Esophagus muscularis mucosa (tissue), 4 donors: Measurements from ENCODE around the gene SMIM35. TPM values are rescaled to one million over a fixed set of nuclear protein-coding genes. Genes with fewer than 3 reads are reported as not detected.

Experiments
- DNase-seq: peaks from one replicate; pipeline ENCODE4 v3.0.0-alpha.2; 2017; ENCODE audit errors: extremely low spot score
- H3K27ac ChIP-seq, 4 donors: fragments of 200-600 bp; sonication (generic); replicated peaks in 1 of 4; 1 replicate in 3 of 4; 2 replicates in 1 of 4; pipeline ENCODE4 v1.5.1; 2016 to 2019; ENCODE audit warnings: mild to moderate bottlenecking in 1 of 4
- H3K27me3 ChIP-seq, 4 donors: fragments of 200-600 bp; sonication (generic); one replicate each; pipeline versions ENCODE4 v1.5.1 to v1.6.0; 2016 to 2019
- H3K36me3 ChIP-seq, 4 donors: fragments of 200-600 bp; sonication (generic); one replicate each; pipeline ENCODE4 v1.5.1; 2016 to 2019
- H3K4me1 ChIP-seq, 4 donors: fragments of 200-600 bp; sonication (generic); one replicate each; pipeline ENCODE4 v1.5.1; 2016 to 2019
- H3K4me3 ChIP-seq, 4 donors: fragments of 200-600 bp; sonication (generic); 1 replicate in 2 of 4; 2 replicates in 2 of 4; pipeline ENCODE4 v1.5.1; 2016 to 2019; ENCODE audit warnings: mild to moderate bottlenecking in 4 of 4, moderate library complexity in 1 of 4
- H3K9me3 ChIP-seq, 4 donors: fragments of 200-600 bp; sonication (generic); 1 replicate in 3 of 4; 2 replicates in 1 of 4; pipeline ENCODE4 v1.5.1; 2016 to 2019
- EP300 ChIP-seq: sonication (generic); formaldehyde crosslinking; IDR thresholded peaks from one replicate; pipeline ENCODE4 v1.6.1; 2017; ENCODE audit warnings: antibody characterized with exemption
- POLR2A ChIP-seq: fragments of 450-650 bp; IDR thresholded peaks from one replicate; pipeline ENCODE4 v1.6.1; 2017; ENCODE audit warnings: antibody characterized with exemption, moderate library complexity, mild to moderate bottlenecking, low read depth
- POLR2AphosphoS5 ChIP-seq, 2 donors: sonication (generic); formaldehyde crosslinking; IDR thresholded peaks; one replicate each; pipeline ENCODE4 v1.6.1; 2017; ENCODE audit warnings: antibody characterized with exemption in 2 of 2
- WGBS: methylation state at CpG from one replicate; pipeline ENCODE4 v1.1.5; 2018; 5-methylcytosine and 5-hydroxymethylcytosine counted together
- intact Hi-C: fragments of 100-400 bp; cut with DNase I; formaldehyde crosslinking; loops from one replicate; pipeline ENCODE4 v1.15.1; 2023
- total RNA-seq, 4 donors: library from RNA; depleted of rRNA; stranded (reverse); fragments of >200 nt; gene quantifications; one replicate each; pipeline versions ENCODE4 v1.1.0 to v1.2.1, GENCODE V29; 2016
- TF ChIP-seq, protein P1 (sequence below), 3 experiments: fragments of 200-600 bp in 2 of 3; fragments of 450-650 bp in 1 of 3; sonication (generic) in 2 of 3; IDR thresholded peaks; one replicate each; pipeline ENCODE4 v1.5.1; 2017 to 2019; ENCODE audit warnings: antibody characterized with exemption in 3 of 3, mild to moderate bottlenecking in 2 of 3, moderate library complexity in 1 of 3

SMIM35 gene
- total RNA-seq, 4 donors from 2014 or later, result not detected

DNA sequence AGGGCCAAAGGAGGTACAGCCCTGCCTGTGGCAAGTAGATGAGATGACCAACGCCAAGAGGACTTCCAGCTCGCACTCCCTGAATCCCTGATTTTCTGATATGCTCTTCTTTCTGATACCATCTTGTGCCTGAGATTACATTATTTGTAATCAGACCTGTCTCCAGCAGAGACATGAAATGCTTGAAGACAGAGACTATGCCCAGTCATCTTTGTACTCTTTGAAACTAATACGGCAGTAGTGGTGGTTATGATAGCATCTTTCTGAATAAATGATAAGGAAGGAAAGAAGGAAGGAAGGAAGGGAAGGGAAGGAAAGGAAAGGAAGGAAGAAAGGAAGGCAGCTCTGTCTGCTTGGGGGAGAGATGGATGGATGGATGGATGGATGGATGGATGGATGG, 72.7 kb downstream of the SMIM35 start:
- Histone ChIP-seq H3K27ac (no peak overlapping the region), H3K4me1 (peaks cover 0 to 8% (median 0%) of the 10 kb centered on the region in 4 donors), H3K4me3 (no peak overlapping the region), H3K36me3 (no peaks in the 10 kb centered on the region), H3K9me3 (peaks cover 0 to 5% (median 0%) of the 10 kb centered on the region in 4 donors), H3K27me3 (peaks cover 0 to 14% (median 0%) of the 10 kb centered on the region in 4 donors)
- intact Hi-C loops, result no loop called here
- TF ChIP-seq POLR2AphosphoS5 (IDR thresholded peaks at IDR 0.05), result no peak
- TF ChIP-seq POLR2A, result no peak
- no peak for TF ChIP-seq EP300
- TF ChIP-seq, protein P1, sequence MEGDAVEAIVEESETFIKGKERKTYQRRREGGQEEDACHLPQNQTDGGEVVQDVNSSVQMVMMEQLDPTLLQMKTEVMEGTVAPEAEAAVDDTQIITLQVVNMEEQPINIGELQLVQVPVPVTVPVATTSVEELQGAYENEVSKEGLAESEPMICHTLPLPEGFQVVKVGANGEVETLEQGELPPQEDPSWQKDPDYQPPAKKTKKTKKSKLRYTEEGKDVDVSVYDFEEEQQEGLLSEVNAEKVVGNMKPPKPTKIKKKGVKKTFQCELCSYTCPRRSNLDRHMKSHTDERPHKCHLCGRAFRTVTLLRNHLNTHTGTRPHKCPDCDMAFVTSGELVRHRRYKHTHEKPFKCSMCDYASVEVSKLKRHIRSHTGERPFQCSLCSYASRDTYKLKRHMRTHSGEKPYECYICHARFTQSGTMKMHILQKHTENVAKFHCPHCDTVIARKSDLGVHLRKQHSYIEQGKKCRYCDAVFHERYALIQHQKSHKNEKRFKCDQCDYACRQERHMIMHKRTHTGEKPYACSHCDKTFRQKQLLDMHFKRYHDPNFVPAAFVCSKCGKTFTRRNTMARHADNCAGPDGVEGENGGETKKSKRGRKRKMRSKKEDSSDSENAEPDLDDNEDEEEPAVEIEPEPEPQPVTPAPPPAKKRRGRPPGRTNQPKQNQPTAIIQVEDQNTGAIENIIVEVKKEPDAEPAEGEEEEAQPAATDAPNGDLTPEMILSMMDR (IDR thresholded peaks at IDR 0.05), result no peak
- WGBS, result 98% methylated on average over 2 of the region's 3 CpGs
- no peak for DNase-seq

DNA sequence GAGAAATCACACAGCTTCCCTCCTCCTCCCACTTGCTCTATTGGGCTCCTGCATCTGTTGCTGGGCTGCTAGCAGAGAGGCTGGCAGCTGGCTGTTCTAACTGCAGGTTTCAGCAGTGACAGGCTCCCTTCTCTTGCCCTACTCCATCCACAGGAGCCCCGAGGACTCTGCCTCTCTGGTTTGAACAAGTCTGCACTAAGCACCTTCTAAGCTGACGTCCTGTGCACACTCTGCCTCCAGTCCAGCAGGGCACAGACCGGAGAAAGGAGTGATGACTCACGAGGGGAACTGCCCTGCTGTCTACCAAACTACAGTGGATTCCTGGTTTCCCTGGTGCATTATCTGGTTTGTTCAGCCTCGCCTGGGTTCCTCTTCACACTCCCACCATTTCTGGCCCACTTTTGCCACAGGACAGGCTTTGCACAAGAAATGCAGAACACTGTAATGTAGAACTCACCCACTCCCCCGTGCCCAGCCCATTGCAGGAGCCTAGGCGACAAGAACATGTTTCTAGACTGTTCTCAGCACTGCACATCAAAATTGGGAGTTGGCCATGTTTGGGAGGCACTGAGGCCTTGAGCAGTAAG, 74.6 kb downstream of the SMIM35 start:
- Histone ChIP-seq H3K27ac (peak overlapping the region; percentile 26 to 55 (median 48)), H3K4me1 (peaks cover 0 to 8% (median 1%) of the 10 kb centered on the region in 4 donors)
- intact Hi-C loops, result no loop called here

DNA sequence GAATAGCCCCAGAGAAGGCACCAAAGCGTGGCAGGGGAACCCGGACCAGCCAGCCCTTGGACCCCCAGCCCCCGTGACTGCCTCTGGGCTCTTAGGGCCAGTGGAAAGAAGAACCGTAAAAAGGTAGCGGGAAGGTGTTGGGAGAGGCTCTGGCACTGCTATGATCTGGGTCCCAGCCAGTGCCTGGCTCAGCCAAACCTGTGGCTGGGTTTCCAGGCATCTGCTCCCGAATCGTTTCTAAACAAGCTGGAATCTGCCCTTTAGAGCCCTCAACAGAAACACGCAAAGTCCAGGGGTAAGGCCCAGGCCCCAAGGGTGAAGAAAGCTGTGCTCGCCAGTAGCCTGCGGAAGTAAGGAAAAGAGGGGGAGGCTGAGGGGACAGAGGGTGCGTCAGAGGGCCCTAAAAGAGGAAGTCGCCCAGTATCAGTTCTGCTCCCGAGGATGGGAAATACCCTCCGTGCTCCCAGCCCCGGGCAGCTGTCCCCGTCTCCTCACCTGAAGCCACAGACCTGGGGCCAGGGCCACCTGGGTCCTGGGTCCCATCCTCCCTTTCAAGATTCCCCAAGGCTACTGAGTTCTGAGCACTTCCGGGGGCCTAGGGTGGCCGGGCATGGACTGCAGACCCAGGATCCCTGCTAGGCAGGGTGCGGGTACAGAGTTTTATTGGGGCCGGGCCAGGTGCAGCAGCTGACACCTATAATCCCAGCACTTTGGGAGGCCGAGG, 75.9 kb downstream of the SMIM35 start:
- peak overlapping the region; percentile 43 to 68 (median 50) for H3K27ac ChIP-seq
- peak; percentile 90 for DNase-seq

More for the DNA sequence above, 74.6 kb downstream of the SMIM35 start:
- H3K27me3 ChIP-seq, result peaks cover 0 to 14% (median 0%) of the 10 kb centered on the region in 4 donors
- no peaks in the 10 kb centered on the region for H3K36me3 ChIP-seq
- peak; percentile 92 for DNase-seq
- no peak overlapping the region for H3K4me3 ChIP-seq
- 58% methylated on average over 7 of the region's 7 CpGs for WGBS
- peak in 1 of 2 donors; percentile 26 for TF ChIP-seq POLR2AphosphoS5 (IDR thresholded peaks at IDR 0.05)
- TF ChIP-seq, protein P1 (IDR thresholded peaks at IDR 0.05), result no peak
- no peaks in the 10 kb centered on the region for H3K9me3 ChIP-seq

GRCh38 chr11:118009864-118010737, 76.7 kb downstream of the SMIM35 start:
- Histone ChIP-seq H3K36me3 (no peaks in the 10 kb centered on the region), H3K4me1 (peaks cover 0 to 8% (median 4%) of the 10 kb centered on the region in 4 donors), H3K27ac (peak overlapping the region; percentile 25 to 68 (median 50)), H3K27me3 (peaks cover 0 to 7% (median 0%) of the 10 kb centered on the region in 4 donors), H3K4me3 (no peak overlapping the region), H3K9me3 (no peaks in the 10 kb centered on the region)
- peak; percentile 66 for DNase-seq
- WGBS, result 77% methylated on average over 9 of the region's 9 CpGs
- TF ChIP-seq POLR2AphosphoS5 (IDR thresholded peaks at IDR 0.05), result no peak
- TF ChIP-seq, protein P1 (IDR thresholded peaks at IDR 0.05), result no peak
- no peak for TF ChIP-seq EP300
- TF ChIP-seq POLR2A, result no peak
- intact Hi-C loops, result no loop called here

More for the DNA sequence above, 75.9 kb downstream of the SMIM35 start:
- H3K9me3 ChIP-seq, result no peaks in the 10 kb centered on the region
- peaks cover 0 to 14% (median 0%) of the 10 kb centered on the region in 4 donors for H3K27me3 ChIP-seq
- H3K4me3 ChIP-seq, result no peak overlapping the region
- H3K4me1 ChIP-seq, result peaks cover 0 to 8% (median 4%) of the 10 kb centered on the region in 4 donors
- no peaks in the 10 kb centered on the region for H3K36me3 ChIP-seq
- TF ChIP-seq POLR2A (no peak), POLR2AphosphoS5 (IDR thresholded peaks at IDR 0.05) (no peak), EP300 (no peak)
- TF ChIP-seq, protein P1 (IDR thresholded peaks at IDR 0.05), result no peak
- 67% methylated on average over 21 of the region's 21 CpGs for WGBS
- intact Hi-C loops, result no loop called here
